Caco-2 (cell line): Measurements from ENCODE around the gene UCHL1. TPM values are rescaled to one million over a fixed set of nuclear protein-coding genes. Genes with fewer than 3 reads are reported as not detected.

Experiments
- BruUV-seq: library from RNA; stranded (reverse); fragments of 400-500 nt; replicated peaks from 2 replicates; lab custom pipeline; 2021; lab: Mats Ljungman, UMichigan
- CTCF ChIA-PET: fragments of 300-600 bp; sonication (Branson Sonifier 250); formaldehyde crosslinking; loops from one replicate; lab custom pipeline; 2022; ENCODE audit warnings: antibody characterized with exemption; lab: Charles Lee
- POLR2A ChIA-PET: fragments of 300-600 bp; sonication (Branson Sonifier 250); formaldehyde crosslinking; loops from one replicate; lab custom pipeline; 2022; ENCODE audit warnings: antibody characterized with exemption; lab: Charles Lee
- DNase-seq, 2 experiments: peaks; one replicate each; pipeline versions ENCODE4 v3.0.0 to v3.0.0-alpha.2; 2020 to 2022
- H3K27me3 ChIP-seq: replicated peaks from 2 replicates; pipeline ENCODE4 v1.6.0; 2011; ENCODE audit warnings: low read length; ENCODE audit not compliant: control insufficient read depth, insufficient read depth
- H3K36me3 ChIP-seq: 2 replicates; pipeline ENCODE4 v1.5.1; 2011; ENCODE audit warnings: low read length; ENCODE audit not compliant: control insufficient read depth, insufficient read depth
- H3K4me1 ChIP-seq: fragments of 250-450 bp; sonication (Bioruptor Pico); 2 replicates; pipeline ENCODE4 v1.5.1; 2020; ENCODE audit warnings: mild to moderate bottlenecking
- H3K4me3 ChIP-seq: 2 replicates; pipeline ENCODE4 v1.5.1; 2011; ENCODE audit warnings: low read depth, mild to moderate bottlenecking, control low read depth, low read length
- H3K9me3 ChIP-seq: fragments of 250-450 bp; sonication (Bioruptor Pico); 2 replicates; pipeline ENCODE4 v1.5.1; 2020; ENCODE audit warnings: mild to moderate bottlenecking, moderate library complexity
- H3K27ac Mint-ChIP-seq: one replicate; pipeline ENCODE4 v1.8.0; 2022; ENCODE audit warnings: mixed read lengths; ENCODE audit not compliant: unreplicated experiment
- H3K27me3 Mint-ChIP-seq: one replicate; pipeline ENCODE4 v1.8.0; 2022; ENCODE audit warnings: mixed read lengths; ENCODE audit not compliant: insufficient read depth, unreplicated experiment
- H3K36me3 Mint-ChIP-seq: one replicate; pipeline ENCODE4 v1.8.0; 2022; ENCODE audit warnings: mild to moderate bottlenecking, mixed read lengths; ENCODE audit not compliant: insufficient read depth, unreplicated experiment
- H3K4me1 Mint-ChIP-seq: one replicate; pipeline ENCODE4 v1.8.0; 2022; ENCODE audit warnings: low read depth, mixed read lengths; ENCODE audit not compliant: unreplicated experiment
- H3K4me3 Mint-ChIP-seq: one replicate; pipeline ENCODE4 v1.8.0; 2022; ENCODE audit warnings: mild to moderate bottlenecking, moderate library complexity, mixed read lengths; ENCODE audit not compliant: unreplicated experiment
- H3K9me3 Mint-ChIP-seq: one replicate; pipeline ENCODE4 v1.8.0; 2022; ENCODE audit warnings: mixed read lengths; ENCODE audit not compliant: unreplicated experiment
- intact Hi-C: fragments of 100-400 bp; cut with micrococcal nuclease; formaldehyde crosslinking; loops from one replicate; pipeline ENCODE4 v1.10.0; 2022; ENCODE audit not compliant: unreplicated experiment
- total RNA-seq: library from RNA; stranded (reverse); gene quantifications from 2 replicates; pipeline ENCODE4 v1.2.3, GENCODE V29; 2022
- TF ChIP-seq, protein P1 (sequence below), 2 experiments: fragments of 200-600 bp in 1 of 2; IDR thresholded peaks; 1 replicate in 1 of 2; 2 replicates in 1 of 2; pipeline versions ENCODE4 v1.5.1 to v1.8.0; 2011 to 2022; ENCODE audit warnings: antibody characterized with exemption in 1 of 2, control low read depth in 1 of 2, inconsistent platforms in 1 of 2, low read depth in 1 of 2, low read length in 1 of 2, mild to moderate bottlenecking in 1 of 2, moderate library complexity in 1 of 2; ENCODE audit not compliant: insufficient read depth in 1 of 2, severe bottlenecking in 1 of 2, unreplicated experiment in 1 of 2

The UCHL1 gene
- total RNA-seq, 1 experiment from 2014 or later = 233 TPM

DNA sequence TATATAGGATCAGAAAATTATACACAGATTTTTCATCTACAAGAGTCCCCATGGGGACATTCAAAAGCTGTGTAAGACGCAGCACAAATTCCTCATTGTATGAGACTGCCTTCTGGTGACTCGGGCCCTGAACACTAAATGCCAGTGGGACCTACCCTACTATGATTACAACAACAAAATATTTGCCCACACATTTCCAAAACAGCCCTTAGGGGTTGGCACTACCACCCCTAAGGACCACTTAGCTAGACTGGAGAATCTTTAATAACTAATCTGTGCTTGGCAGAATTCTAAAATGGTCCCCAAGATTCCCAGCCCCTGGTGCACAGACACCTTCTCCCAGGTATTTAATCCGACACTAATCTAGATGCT is 29.1 kb downstream of the UCHL1 start:
- Histone ChIP-seq H3K27me3 (no peaks in the 10 kb centered on the region), H3K4me1 (no peaks in the 10 kb centered on the region), H3K9me3 (peaks cover 13% of the 10 kb centered on the region; the same call in 1 of the 2 replicates), H3K36me3 (no peaks in the 10 kb centered on the region), H3K4me3 (no peak overlapping the region)
- Mint-ChIP-seq H3K27ac (no peak overlapping the region), H3K27me3 (no peaks in the 10 kb centered on the region), H3K9me3 (no peaks in the 10 kb centered on the region), H3K4me1 (no peaks in the 10 kb centered on the region), H3K36me3 (no peaks in the 10 kb centered on the region), H3K4me3 (no peak overlapping the region)
- CTCF ChIA-PET = interaction anchor here (1.0 to 1.2 kb wide), 2 partner anchors 73 to 376 kb away, joined by 3 read pairs; no protein-coding TSS in a partner anchor
- no TSS peak for BruUV-seq
- TF ChIP-seq, protein P1, sequence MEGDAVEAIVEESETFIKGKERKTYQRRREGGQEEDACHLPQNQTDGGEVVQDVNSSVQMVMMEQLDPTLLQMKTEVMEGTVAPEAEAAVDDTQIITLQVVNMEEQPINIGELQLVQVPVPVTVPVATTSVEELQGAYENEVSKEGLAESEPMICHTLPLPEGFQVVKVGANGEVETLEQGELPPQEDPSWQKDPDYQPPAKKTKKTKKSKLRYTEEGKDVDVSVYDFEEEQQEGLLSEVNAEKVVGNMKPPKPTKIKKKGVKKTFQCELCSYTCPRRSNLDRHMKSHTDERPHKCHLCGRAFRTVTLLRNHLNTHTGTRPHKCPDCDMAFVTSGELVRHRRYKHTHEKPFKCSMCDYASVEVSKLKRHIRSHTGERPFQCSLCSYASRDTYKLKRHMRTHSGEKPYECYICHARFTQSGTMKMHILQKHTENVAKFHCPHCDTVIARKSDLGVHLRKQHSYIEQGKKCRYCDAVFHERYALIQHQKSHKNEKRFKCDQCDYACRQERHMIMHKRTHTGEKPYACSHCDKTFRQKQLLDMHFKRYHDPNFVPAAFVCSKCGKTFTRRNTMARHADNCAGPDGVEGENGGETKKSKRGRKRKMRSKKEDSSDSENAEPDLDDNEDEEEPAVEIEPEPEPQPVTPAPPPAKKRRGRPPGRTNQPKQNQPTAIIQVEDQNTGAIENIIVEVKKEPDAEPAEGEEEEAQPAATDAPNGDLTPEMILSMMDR (IDR thresholded peaks at IDR 0.05; ENCODE audit: insufficient read depth in 1 of 2, low read depth in 1 of 2, low read length in 1 of 2, severe bottlenecking in 1 of 2, unreplicated experiment in 1 of 2) = no peak
- intact Hi-C loops = no loop called here
- DNase-seq = no peak
- POLR2A ChIA-PET = no interaction called here

DNA sequence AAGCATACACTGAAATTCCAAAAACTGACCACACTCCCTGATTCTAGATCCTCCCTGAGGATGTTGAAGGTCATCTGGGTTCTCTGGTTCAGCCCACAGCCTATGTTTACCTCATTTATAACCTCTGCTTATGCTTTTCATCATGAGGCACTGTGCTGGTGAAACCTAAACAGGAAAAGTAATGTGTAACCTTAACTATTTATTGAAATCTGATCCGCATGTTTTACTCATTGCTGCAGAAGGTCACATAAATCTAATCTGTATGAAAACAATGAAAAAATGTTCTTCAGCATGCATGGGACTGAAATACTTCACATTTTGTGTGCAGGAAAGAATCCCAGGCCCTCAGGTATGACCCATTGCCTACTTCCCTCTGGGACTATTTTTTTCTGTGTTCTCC is 30.3 kb downstream of the UCHL1 start:
- H3K9me3 ChIP-seq = peaks cover 13% of the 10 kb centered on the region; the same call in 1 of the 2 replicates
- TF ChIP-seq, protein P1 (IDR thresholded peaks at IDR 0.05; ENCODE audit: insufficient read depth in 1 of 2, low read depth in 1 of 2, low read length in 1 of 2, severe bottlenecking in 1 of 2, unreplicated experiment in 1 of 2) = no peak
- ChIA-PET POLR2A (no interaction called here), CTCF (no interaction called here)
- Mint-ChIP-seq H3K27ac (no peak overlapping the region), H3K4me3 (no peak overlapping the region), H3K27me3 (no peaks in the 10 kb centered on the region), H3K4me1 (no peaks in the 10 kb centered on the region), H3K36me3 (no peaks in the 10 kb centered on the region), H3K9me3 (no peaks in the 10 kb centered on the region)
- no peaks in the 10 kb centered on the region for H3K36me3 ChIP-seq
- intact Hi-C loops = no loop called here
- no peaks in the 10 kb centered on the region for H3K4me1 ChIP-seq
- no TSS peak for BruUV-seq
- no peak overlapping the region for H3K4me3 ChIP-seq
- H3K27me3 ChIP-seq = no peaks in the 10 kb centered on the region
- DNase-seq = no peak

DNA sequence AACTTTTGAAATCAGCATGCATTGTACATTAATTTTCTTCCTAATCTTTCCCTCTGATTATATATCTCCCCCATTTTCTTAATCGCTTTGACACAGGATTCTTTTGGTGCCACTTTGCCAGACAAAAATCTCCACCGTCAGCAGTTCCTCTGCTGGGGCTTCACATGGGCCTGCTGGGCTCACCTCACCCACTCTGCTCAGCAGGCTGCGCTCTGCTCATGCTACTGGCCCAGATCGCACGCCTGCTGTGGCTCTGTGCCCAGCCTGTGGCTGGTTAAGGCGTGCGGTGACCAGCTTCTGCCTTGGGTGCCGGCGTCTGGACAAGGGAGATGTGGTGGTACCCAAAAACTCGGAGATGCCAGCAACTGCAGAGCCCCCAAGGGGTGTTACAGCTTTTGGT is 31.1 kb downstream of the UCHL1 start:
- no peak overlapping the region for H3K4me3 ChIP-seq
- intact Hi-C loops = no loop called here
- no peaks in the 10 kb centered on the region for H3K4me1 ChIP-seq
- H3K4me3 Mint-ChIP-seq = no peak overlapping the region
- peaks cover 7% of the 10 kb centered on the region for H3K9me3 Mint-ChIP-seq
- no peaks in the 10 kb centered on the region for H3K27me3 ChIP-seq
- no peaks in the 10 kb centered on the region for H3K36me3 Mint-ChIP-seq
- no peaks in the 10 kb centered on the region for H3K27me3 Mint-ChIP-seq
- CTCF ChIA-PET = no interaction called here
- H3K27ac Mint-ChIP-seq = no peak overlapping the region
- DNase-seq = no peak
- TF ChIP-seq, protein P1 (IDR thresholded peaks at IDR 0.05; ENCODE audit: insufficient read depth in 1 of 2, low read depth in 1 of 2, low read length in 1 of 2, severe bottlenecking in 1 of 2, unreplicated experiment in 1 of 2) = no peak
- POLR2A ChIA-PET = no interaction called here
- H3K36me3 ChIP-seq = no peaks in the 10 kb centered on the region
- no TSS peak for BruUV-seq
- H3K4me1 Mint-ChIP-seq = no peaks in the 10 kb centered on the region
- peaks cover 13% of the 10 kb centered on the region; the same call in 1 of the 2 replicates for H3K9me3 ChIP-seq
